ENCODE data around the gene SLX1B.
"Not testable (repeated sequence)": the region's sequence is repeated elsewhere in the genome, so short reads cannot be mapped to it uniquely, and the experiment has no call there.

SLX1B gene

GRCh38 chr16:29454269-29454668, at the start of gene SLX1B, which contains the start of gene BOLA2:
SLX1B (plus strand) TSS chr16:29454533.
BOLA2 (minus strand) TSS chr16:29454351; CDS start chr16:29454253, 98 bp downstream.
- not testable (repeated sequence) for DNase-seq

- DNase-seq: not testable (repeated sequence)
These were observed 49.1 kb upstream of the SLX1B start for GRCh38 chr16:29405249-29405648.

- not testable (repeated sequence) for DNase-seq
These were observed 30.7 kb upstream of the SLX1B start for GRCh38 chr16:29423587-29423986.

GRCh38 chr16:29425390-29425789, 28.9 kb upstream of the SLX1B start:
- not testable (repeated sequence) for DNase-seq

- DNase-seq: not testable (repeated sequence)
These were observed 579 bp upstream of the SLX1B start for GRCh38 chr16:29453754-29454153.

GRCh38 chr16:29454828-29455227, 495 bp downstream of the SLX1B start:
- not testable (repeated sequence) for DNase-seq

- DNase-seq: peak; percentile 1
These were observed 3.3 kb downstream of the SLX1B start for GRCh38 chr16:29457660-29458059.

GRCh38 chr16:29459706-29460646, 5.6 kb downstream of the SLX1B start, which contains the start of gene SULT1A4:
SULT1A4 (plus strand) TSS chr16:29459913; CDS start chr16:29461386, 1,473 bp downstream.
- DNase-seq: not testable (repeated sequence)

- not testable (repeated sequence) for DNase-seq
These were observed 6.3 kb downstream of the SLX1B start for GRCh38 chr16:29460647-29461030.

- not testable (repeated sequence) for DNase-seq
These were observed 11.9 kb downstream of the SLX1B start for GRCh38 chr16:29465985-29466824.

- DNase-seq: not testable (repeated sequence)
These were observed 12.6 kb downstream of the SLX1B start for GRCh38 chr16:29466904-29467303.

GRCh38 chr16:29467654-29468366, 13.5 kb downstream of the SLX1B start:
- DNase-seq: not testable (repeated sequence)

- DNase-seq: peak; percentile 7
These were observed 15.3 kb downstream of the SLX1B start for GRCh38 chr16:29469660-29470059.

GRCh38 chr16:29472065-29472464, 17.7 kb downstream of the SLX1B start:
- DNase-seq: not testable (repeated sequence)

GRCh38 chr16:29482276-29482675, 27.9 kb downstream of the SLX1B start:
- DNase-seq: not testable (repeated sequence)

- DNase-seq: not testable (repeated sequence)
These were observed 52.0 kb downstream of the SLX1B start, which contains the start of gene NPIPB12 for GRCh38 chr16:29506308-29506707. NPIPB12 (minus strand) TSS chr16:29506408.
